ENCODE results near the gene OPCML.

Gene OPCML

GRCh38 chr11:132638423-132638822 lies 893.9 kb downstream of the OPCML start:
- DNase-seq, result no peak

DNA sequence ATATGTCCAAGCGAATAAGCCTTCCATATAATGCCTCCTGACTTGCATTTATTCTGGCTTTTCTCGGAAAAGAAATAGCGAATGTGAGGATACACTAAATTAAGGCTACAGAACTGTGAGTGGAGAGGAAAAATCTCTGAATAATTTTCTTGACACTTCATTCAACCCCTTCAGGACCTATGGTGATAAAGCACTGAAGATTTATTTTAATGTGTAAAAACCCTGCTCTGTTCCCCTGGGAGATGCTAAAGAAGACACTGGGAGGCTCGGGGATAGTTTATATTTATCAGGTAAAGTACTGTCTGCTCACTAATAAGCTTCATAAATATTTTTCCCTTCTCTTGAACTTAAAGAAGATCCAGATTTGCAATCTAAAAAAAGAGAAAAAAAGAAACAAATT lies 895.8 kb downstream of the OPCML start:
- DNase-seq, result no peak

DNA sequence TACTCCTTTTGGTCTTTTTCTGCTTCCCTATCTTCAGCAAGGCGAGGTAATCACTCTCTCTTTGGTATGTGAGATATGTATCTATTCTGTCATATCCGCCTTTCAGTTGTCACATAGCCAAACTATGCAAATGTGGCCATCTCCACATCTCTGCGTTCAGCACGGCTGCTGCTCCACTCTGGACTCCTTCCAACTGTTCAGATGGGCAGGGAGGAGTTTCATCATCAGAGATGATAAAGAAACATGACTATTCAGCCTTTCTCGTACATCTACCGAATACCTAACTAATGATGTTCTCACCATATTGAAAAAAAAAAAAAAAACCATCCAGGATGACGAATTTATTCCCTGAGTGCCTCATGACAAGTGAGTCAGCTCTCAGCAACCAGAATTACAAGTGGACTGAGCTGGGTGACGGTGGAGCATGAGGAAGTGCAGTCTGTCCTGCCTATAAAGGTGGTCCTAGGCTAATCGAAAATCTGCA lies 899.6 kb downstream of the OPCML start:
- DNase-seq, result no peak

DNA sequence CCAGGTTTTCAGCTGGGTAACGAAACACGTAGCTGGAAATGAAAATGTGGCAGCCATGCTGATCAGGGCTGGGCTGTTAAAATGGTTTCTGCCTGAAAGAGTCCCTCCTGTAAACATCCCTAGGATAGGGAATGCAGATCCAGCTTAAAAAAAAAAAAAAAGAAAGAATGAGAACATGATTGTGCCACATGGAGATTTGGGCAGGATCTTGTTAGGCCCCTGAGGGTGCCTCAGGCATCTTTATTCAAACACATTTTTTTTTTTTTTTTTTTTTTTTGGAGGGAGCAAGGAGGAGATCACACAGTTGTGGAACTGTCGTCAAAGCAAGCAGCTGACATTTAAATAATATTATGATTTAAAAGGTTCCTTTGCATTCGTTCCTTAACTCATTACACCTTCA lies 900.3 kb downstream of the OPCML start:
- DNase-seq, result no peak

DNA sequence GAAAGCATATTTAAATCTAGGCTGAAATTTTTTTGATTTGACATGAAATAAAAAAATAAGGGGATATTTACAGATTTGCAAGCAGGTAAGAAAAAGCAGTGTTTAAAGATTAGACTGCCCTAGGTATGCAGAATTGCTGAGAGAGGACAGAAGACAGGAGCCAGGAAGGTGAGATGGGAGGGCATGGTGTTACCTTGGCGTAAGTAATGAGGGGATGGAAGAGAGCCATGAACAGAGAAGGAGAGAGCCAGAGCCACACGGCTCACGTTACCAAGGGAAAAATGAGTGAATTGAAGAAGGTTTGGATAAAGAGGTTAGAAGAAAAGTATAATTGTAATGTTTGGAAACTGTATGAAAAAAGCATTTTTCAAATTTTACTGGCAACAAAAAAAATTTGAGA lies 904.3 kb downstream of the OPCML start:
- DNase-seq, result no peak

- no peak for DNase-seq
Measured at GRCh38 chr11:132626446-132626845, 905.9 kb downstream of the OPCML start.

DNA sequence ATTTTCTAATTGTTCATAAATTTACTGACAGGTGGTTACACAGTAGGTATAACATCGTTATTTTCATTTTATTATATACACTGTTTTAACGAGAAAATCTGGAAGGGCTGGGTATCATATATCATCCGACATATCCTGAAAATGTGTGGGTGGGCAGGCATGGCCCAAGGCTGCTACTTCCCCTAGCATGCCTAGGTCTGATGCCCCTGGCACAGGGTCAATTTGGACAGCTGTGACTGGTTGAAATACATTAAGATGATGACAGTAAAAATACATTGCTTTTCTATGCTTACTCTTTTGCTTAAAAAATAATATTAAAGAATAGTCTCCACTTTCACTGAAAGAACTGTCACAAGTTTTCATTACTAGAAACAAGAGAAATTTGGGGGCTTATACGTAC lies 908.8 kb downstream of the OPCML start:
- no peak for DNase-seq

- DNase-seq, result no peak
Measured at GRCh38 chr11:132621976-132622580, 910.2 kb downstream of the OPCML start.

- DNase-seq, result no peak
Measured at GRCh38 chr11:132620423-132620822, 911.9 kb downstream of the OPCML start.

DNA sequence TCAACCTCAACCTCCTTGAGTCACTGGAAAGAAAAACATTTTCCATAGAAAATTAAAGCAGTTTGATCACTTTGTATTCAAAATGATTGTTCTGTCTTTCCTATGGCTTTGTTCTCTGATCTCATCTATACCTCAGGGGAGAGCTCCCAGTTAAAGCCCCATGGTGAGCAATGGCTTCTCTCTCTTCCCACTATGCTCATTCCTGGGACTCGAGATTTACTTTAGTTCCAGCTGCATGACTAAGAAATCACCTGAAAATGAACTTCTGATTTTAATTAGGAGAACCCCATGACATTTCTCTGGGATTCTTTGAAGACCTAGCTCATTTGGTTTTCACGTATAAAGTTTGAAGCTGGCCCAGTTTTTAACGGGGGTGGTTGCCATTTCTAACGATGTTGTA lies 921.5 kb downstream of the OPCML start:
- DNase-seq, result no peak

DNA sequence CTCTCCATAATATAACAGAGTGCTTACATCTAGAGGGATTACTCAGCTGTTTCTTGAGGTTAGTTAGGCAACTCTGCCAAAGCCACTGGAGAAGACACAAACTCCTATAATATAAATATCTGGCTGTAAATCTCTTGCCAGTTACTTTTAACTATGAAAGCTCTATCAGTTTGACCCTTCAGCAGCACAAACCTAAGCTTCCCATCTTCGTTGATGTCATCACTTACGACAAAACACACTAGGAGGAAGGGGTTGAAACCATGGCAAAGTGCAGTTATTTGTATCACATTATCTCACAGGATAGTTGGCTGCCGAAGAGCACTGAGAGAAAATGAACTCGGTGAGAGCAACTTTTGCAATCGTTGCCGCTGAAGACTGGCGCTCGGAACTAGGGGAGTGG lies 922.1 kb downstream of the OPCML start:
- no peak for DNase-seq

DNA sequence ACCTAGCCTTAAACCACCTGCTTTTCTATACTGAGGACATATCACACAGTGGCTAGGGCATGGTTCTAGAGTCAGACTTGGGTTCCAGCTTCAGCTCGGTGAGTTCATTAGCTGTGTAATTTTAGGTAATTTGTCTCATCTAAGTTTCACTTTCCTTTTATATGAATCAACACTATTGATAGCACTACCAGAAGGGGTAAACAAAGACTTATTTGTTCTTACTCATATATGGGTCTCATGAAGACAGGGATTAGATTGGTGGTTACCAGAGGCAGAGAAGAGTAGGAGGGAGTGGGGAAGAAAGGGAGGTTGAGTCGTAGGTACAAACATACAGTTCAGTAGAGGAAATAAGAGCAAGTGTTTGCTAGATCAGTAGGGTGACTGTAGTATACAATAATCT lies 924.7 kb downstream of the OPCML start:
- no peak for DNase-seq

GRCh38 chr11:132605825-132606570 lies 926.3 kb downstream of the OPCML start:
- DNase-seq, result no peak

DNA sequence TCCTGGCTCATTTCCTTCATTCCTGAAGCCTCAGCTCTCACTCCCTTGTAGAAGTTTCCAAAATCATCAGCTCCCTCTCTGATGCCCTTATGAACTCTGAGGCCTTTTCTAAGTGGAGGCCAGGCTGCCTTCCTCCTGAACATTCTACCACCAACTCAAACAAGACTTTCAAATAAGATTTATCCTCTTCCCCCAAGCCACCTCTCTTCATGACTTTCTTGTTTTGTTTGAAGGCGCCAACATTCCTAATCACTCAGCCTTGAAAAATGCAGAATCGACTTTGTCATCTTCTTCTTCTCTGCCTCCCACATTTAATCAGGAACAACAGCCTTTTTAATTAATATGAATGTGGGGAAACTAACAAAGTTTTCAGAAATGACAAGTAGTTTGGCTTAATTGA lies 927.9 kb downstream of the OPCML start:
- DNase-seq, result no peak

DNA sequence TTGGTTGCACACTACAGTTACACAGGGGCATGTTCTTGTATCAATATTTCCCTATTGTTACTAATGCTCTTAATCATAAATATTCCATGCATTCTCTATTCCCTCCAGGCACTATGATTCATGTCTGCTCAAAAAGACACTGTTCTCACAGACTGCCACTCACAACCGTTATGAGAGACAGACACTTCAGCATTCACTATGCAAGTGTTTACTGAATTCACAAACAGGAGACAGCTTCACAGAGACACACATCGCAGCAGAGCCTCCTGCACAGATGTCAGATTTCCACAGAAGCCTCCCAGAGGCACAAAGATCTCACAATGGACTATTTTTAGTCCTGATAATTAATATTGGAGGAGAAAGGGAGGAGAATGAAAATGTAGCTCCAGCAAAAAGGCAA lies 930.4 kb downstream of the OPCML start:
- DNase-seq, result no peak

DNA sequence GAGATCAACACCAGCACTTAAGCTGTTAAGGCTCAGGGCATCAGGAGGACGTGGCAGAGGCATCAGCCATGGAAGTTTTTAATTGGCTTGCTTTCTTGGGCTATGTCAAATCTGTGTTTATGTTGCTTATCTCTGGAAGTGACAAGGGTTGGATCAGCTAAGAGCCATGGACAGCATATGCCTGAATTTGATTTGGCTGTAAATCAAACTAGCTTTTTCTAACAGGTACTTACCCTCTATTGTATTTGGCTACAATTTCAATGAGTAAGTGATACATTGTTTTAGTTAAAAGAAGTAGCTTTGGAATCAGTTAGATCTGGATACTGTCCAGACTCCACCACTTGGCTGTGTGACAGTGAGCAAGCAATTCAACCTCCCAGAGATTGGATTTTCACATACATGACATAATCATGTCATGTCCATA lies 936.6 kb downstream of the OPCML start:
- no peak for DNase-seq

DNA sequence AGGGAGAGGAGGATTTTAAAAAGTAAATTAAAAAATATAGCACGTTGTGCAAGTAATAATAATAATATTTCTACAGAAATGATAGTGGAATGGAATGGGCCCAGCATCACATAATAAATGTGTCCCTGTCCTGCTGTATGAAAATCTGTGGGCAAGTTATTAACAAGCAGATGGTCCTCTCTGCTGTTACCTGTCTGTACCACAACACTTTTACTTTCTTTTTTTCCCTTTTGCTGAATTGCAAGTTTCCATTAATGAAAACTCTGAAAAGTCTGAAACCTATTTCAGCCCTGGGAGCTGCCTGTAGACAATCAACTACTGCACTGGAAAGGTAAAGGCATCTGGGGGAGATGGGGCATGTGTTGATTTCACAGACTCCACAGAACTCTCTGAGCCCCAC lies 937.1 kb downstream of the OPCML start:
- DNase-seq, result no peak

DNA sequence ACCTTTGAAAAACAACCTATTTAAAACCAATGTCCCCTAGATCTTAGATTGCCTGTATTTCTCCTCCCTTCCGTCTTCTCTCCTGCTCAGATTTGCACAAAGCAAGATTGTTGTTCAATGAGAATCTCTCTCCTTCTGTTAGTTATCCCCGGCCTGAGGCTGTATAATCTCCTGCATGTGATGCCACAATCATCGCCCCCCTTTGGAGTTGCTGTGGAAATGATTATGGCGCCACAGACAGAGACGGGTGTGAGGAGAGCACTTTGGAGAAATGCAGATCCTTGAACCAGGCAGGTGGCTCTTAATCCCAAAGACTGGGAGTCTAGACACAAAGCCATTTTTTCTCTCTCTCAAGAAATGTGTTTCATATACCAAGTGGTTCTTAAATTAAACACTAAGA lies 941.3 kb downstream of the OPCML start:
- DNase-seq, result no peak

- no peak for DNase-seq
Measured at GRCh38 chr11:132590554-132590953, 941.7 kb downstream of the OPCML start.

- no peak for DNase-seq
Measured at GRCh38 chr11:132589791-132590190, 942.5 kb downstream of the OPCML start.

DNA sequence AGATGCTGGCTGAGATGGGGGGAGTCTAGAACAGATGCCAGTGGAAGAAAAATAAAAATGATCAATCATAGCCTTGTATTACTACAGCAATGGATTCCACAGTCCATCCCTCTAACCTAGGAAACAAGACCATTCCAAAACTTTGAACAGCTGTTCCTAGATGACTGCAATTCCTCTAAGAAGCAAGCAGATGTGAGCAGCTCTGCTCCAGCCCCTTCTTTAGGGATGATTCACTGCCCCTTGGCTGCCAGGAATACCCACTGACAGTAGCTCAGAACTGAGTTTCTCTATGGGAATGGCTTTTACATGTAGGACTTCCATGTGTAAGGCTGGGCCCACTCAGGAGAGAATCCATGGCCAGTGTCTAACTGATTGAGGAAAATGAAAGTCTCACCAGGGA lies 943.9 kb downstream of the OPCML start:
- DNase-seq, result no peak

- no peak for DNase-seq
Measured at GRCh38 chr11:132587716-132588115, 944.6 kb downstream of the OPCML start.

DNA sequence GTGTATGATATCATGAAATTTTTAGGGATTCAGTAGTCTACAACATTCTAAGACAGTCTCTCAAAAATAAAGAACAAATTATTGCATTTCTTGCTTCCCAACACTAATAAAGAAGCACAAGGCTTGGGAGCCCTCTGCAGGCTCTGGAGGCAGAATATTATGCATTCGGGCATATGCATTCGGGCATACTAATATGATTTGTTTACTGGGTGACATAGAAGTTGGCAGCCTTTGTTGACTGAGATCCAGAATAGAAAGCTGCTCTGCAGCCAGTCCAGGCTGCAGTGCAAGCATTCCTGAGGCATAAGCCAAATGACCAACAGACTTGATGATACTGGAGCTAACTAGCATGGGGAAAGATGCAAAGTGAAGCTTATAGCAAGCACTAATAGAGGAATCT lies 945.5 kb downstream of the OPCML start:
- no peak for DNase-seq

- DNase-seq, result no peak
Measured at GRCh38 chr11:132579634-132580327, 952.5 kb downstream of the OPCML start.
